ENCODE measurements around the gene SLC17A4. TPM values are rescaled to one million over a fixed set of nuclear protein-coding genes. Genes with fewer than 3 reads are reported as not detected.
"Not testable (repeated sequence)": the region's sequence is repeated elsewhere in the genome, so short reads cannot be mapped to it uniquely, and the experiment has no call there.

Gene SLC17A4
- total RNA-seq, 2 experiments from 2014 or later: not detected

DNA sequence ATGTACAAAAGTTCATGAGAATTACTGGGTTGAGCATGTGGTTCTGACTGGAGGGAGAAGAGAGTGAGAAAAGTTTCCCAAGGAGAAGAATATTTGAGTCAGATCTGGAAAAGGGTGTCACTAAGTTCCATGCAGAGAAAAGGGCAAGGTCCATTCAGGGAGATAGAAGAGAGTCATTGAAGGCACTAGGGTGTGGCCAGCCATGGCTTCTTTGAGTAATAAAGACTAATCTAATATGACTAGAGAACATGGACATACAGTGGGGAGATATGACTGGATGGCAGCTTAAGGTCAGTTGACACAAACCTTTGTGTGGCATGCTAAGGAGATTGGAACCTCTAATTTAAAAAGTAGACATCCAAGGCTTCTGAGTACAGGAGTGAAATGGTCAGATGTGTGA is 10.7 kb upstream of the SLC17A4 start:
- TF ChIP-seq CTCF (IDR thresholded peaks at IDR 0.05): no peak
- intact Hi-C loops (cut with micrococcal nuclease): no loop called here
- Mint-ChIP-seq H3K27ac (no peak overlapping the region), H3K4me3 (no peak overlapping the region), H3K27me3 (no peaks in the 10 kb centered on the region), H3K9me3 (peaks cover 2% of the 10 kb centered on the region), H3K4me1 (ENCODE audit: low read depth) (no peaks in the 10 kb centered on the region), H3K36me3 (ENCODE audit: low read depth) (no peaks in the 10 kb centered on the region)
- ChIA-PET CTCF (interaction anchor here (1.3 kb wide), 1 partner anchor 478 kb away, joined by 3 read pairs; no protein-coding TSS in a partner anchor), POLR2A (no interaction called here)
- DNase-seq (no peak), ATAC-seq (no peak)

GRCh38 chr6:25745836-25746235 is 8.7 kb upstream of the SLC17A4 start:
- no peak for ATAC-seq
- TF ChIP-seq CTCF (IDR thresholded peaks at IDR 0.05): no peak
- H3K36me3 Mint-ChIP-seq (ENCODE audit: low read depth): no peaks in the 10 kb centered on the region

DNA sequence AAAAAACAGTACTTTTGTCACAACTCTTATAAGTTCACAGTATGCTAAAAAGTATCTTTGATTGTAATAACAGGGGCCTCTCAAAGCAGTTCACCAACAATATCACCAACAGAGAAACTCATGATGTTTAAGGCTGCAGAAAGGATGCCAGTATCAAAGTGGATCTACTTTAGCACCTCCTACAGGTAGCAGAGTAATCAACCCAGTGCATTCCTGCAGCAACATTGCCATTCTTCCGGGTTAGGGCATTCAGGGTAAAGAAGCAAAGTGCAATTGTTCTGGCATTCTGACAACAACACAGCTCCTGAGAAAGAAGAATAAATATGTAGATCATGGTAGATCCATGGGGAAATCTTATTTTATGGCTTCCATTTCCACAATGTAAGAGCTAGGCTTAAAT is 7.6 kb upstream of the SLC17A4 start:
- no peak for ATAC-seq
- no peaks in the 10 kb centered on the region for H3K36me3 Mint-ChIP-seq (ENCODE audit: low read depth)
- H3K4me3 Mint-ChIP-seq: no peak overlapping the region
- no peak for TF ChIP-seq CTCF (IDR thresholded peaks at IDR 0.05)
- no peaks in the 10 kb centered on the region for H3K4me1 Mint-ChIP-seq (ENCODE audit: low read depth)
- H3K9me3 Mint-ChIP-seq: no peaks in the 10 kb centered on the region
- intact Hi-C loops (cut with micrococcal nuclease): no loop called here
- POLR2A ChIA-PET: no interaction called here
- CTCF ChIA-PET: no interaction called here
- H3K27ac Mint-ChIP-seq: no peak overlapping the region
- H3K27me3 Mint-ChIP-seq: no peaks in the 10 kb centered on the region
- DNase-seq: no peak

More at GRCh38 chr6:25745836-25746235, 8.7 kb upstream of the SLC17A4 start:
- peaks cover 2% of the 10 kb centered on the region for H3K9me3 Mint-ChIP-seq
- no peak for DNase-seq
- ChIA-PET CTCF (interaction anchor here (1.1 to 1.4 kb wide), 2 partner anchors 26 to 225 kb away, joined by 3 read pairs; no protein-coding TSS in a partner anchor), POLR2A (no interaction called here)
- no peak overlapping the region for H3K27ac Mint-ChIP-seq
- no peaks in the 10 kb centered on the region for H3K4me1 Mint-ChIP-seq (ENCODE audit: low read depth)
- intact Hi-C loops (cut with micrococcal nuclease): no loop called here
- no peaks in the 10 kb centered on the region for H3K27me3 Mint-ChIP-seq
- no peak overlapping the region for H3K4me3 Mint-ChIP-seq

- ChIA-PET CTCF (interaction anchor here (0.7 kb wide), 1 partner anchor 31 kb away, joined by 3 read pairs; no protein-coding TSS in a partner anchor), POLR2A (no interaction called here)
- no peaks in the 10 kb centered on the region for H3K27me3 Mint-ChIP-seq
- TF ChIP-seq CTCF (IDR thresholded peaks at IDR 0.05): no peak
- DNase-seq (no peak), ATAC-seq (no peak)
- H3K4me1 Mint-ChIP-seq (ENCODE audit: low read depth): no peaks in the 10 kb centered on the region
- no peak overlapping the region for H3K4me3 Mint-ChIP-seq
- no peaks in the 10 kb centered on the region for H3K36me3 Mint-ChIP-seq (ENCODE audit: low read depth)
- H3K9me3 Mint-ChIP-seq: no peaks in the 10 kb centered on the region
- no peak overlapping the region for H3K27ac Mint-ChIP-seq
- intact Hi-C loops (cut with micrococcal nuclease): no loop called here
These were observed 7.1 kb upstream of the SLC17A4 start for GRCh38 chr6:25747477-25747876.

DNA sequence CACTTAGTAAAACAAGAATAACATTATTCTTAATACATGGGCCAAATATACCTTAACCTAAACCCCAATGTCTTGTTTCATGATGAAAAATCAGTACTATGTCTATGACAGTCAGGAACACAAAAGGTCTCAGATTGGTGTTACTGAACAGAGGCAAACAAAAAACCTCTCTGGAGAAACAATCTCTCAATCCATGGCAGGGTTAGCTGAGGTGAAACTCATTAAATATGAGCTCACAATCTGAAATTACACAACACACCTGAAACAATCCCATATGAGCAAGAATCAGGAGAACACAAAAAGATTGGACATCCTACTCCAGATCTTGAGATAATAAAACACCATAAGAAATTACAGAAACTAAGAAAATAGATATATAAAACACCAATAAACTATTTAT is 6.5 kb upstream of the SLC17A4 start:
- no peak overlapping the region for H3K27ac Mint-ChIP-seq
- ATAC-seq (no peak), DNase-seq (no peak)
- H3K4me1 Mint-ChIP-seq (ENCODE audit: low read depth): no peaks in the 10 kb centered on the region
- intact Hi-C loops (cut with micrococcal nuclease): no loop called here
- H3K9me3 Mint-ChIP-seq: no peaks in the 10 kb centered on the region
- no peaks in the 10 kb centered on the region for H3K36me3 Mint-ChIP-seq (ENCODE audit: low read depth)
- H3K27me3 Mint-ChIP-seq: no peaks in the 10 kb centered on the region
- no peak for TF ChIP-seq CTCF (IDR thresholded peaks at IDR 0.05)
- CTCF ChIA-PET: interaction anchor here (0.7 kb wide), 1 partner anchor 32 kb away, joined by 3 read pairs; no protein-coding TSS in a partner anchor
- POLR2A ChIA-PET: no interaction called here
- H3K4me3 Mint-ChIP-seq: no peak overlapping the region

DNA sequence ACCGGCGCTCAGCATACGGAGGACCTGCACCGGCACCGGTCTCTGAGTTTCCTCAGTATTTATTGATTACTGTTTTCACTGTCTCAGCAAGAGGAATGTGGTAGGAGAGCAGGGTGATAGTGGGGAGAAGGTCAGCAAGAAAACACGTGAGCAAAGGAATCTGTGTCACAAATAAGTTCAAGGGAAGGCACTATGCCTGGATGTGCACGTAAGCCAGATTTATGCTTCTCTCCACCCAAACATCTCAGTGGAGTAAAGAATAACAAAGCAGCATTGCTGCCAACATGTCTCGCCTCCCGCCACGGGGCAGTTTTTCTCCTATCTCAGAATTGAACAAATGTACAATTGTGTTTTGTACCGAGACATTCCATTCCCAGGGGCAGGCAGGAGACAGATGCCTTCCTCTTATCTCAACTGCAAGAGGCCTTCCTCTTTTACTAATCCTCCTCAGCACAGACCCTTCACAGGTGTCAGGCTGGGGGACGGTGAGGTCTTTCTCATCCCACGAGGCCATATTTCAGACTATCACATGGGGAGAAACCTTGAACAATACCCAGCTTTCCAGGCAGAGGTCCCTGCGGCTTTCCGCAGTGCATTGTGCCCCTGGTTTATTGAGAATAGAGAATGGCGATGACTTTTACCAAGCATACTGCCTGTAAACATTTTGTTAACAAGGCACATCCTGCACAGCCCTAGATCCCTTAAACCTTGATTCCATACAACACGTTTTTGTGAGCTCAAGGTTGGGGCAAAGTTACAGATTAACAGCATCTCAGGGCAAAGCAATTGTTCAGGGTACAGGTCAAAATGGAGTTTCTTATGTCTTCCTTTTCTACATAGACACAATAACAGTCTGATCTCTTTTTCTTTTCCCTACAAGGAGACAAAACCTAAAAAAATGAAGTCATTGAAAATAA is 5.7 kb upstream of the SLC17A4 start:
- DNase-seq; intact Hi-C loops (cut with micrococcal nuclease); ATAC-seq; H3K27ac Mint-ChIP-seq; H3K9me3 Mint-ChIP-seq; H3K4me1 Mint-ChIP-seq (ENCODE audit: low read depth); CTCF ChIA-PET; H3K36me3 Mint-ChIP-seq (ENCODE audit: low read depth); POLR2A ChIA-PET; H3K27me3 Mint-ChIP-seq; H3K4me3 Mint-ChIP-seq: not testable (repeated sequence)
